AG04450 (cell line): ENCODE results near the gene LRRC32. TPM values are rescaled to one million over a fixed set of nuclear protein-coding genes. Genes with fewer than 3 reads are reported as not detected.

Experiments
- CTCF ChIA-PET: fragments of 300-600, 350-600 bp; formaldehyde crosslinking; extraction: SDS; loops from one replicate; lab custom pipeline; 2022; ENCODE audit warnings: antibody characterized with exemption, inconsistent platforms; lab: Charles Lee
- POLR2A ChIA-PET: fragments of 350-600 bp; formaldehyde crosslinking; extraction: SDS; loops from one replicate; lab custom pipeline; 2021; ENCODE audit warnings: antibody characterized with exemption, inconsistent platforms; lab: Yijun Ruan, JAX
- DNase-seq: peaks from one replicate; pipeline ENCODE4 v3.0.0-alpha.2; 2011; ENCODE audit warnings: low read depth, low spot score
- H3K27ac ChIP-seq: one replicate; pipeline ENCODE4 v1.5.1; 2012; ENCODE audit warnings: low read depth, low read length, control low read depth
- H3K27me3 ChIP-seq: one replicate; pipeline ENCODE4 v1.6.0; 2012; ENCODE audit warnings: low read length; ENCODE audit not compliant: control insufficient read depth, insufficient read depth
- H3K4me3 ChIP-seq: 2 replicates; pipeline ENCODE4 v1.5.1; 2011; ENCODE audit warnings: mild to moderate bottlenecking, low read depth, low read length, control low read depth
- H3K9me3 ChIP-seq: 2 replicates; pipeline ENCODE4 v1.5.1; 2012; ENCODE audit warnings: low read length; ENCODE audit not compliant: control insufficient read depth, insufficient read depth
- polyA plus RNA-seq: library from polyadenylated mRNA; depleted of rRNA; stranded (reverse); fragments of >200 nt; gene quantifications from 2 replicates; pipeline ENCODE4 v1.2.3, GENCODE V29; 2011
- TF ChIP-seq, protein P1 (sequence below): IDR thresholded peaks from 2 replicates; pipeline ENCODE4 v1.5.1; 2011; ENCODE audit warnings: low read depth, low read length, control low read depth, inconsistent platforms

The LRRC32 gene
- polyA plus RNA-seq, 1 experiment = 10.9 TPM

DNA sequence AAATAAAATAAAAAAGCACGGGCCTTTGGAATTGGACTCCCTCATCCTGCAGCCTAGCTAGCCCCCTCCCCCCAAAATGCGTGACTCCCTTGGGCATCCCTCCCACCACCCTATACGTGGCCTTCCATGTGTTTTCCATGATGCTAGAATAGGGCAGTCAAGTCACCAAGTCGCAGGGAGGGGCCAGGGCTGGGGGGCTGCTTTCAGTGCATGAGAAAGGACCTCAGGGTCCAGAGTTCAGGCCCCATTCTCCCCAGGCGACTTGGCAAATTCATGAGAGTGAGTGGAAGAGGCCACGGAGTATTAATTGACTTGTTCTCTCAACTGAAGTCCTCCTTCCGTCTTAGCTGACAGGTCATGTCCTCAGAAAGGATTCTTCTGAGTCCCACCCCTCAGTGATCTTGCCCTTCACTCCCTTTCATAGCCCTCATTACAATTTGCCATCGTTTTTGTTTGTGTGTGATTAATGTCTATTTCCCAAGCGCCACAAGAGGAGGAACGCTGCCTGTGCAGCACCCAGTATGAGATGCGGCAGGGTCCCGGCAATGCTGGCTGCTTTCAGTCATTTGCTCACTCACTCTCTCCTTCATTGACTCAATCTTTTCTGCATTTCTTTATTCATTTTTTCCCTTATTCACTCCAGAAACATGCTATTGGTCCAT lies 17.4 kb downstream of the LRRC32 start:
- Histone ChIP-seq H3K27me3 (peaks cover 4% of the 10 kb centered on the region), H3K9me3 (no peaks in the 10 kb centered on the region), H3K4me3 (no peak overlapping the region), H3K27ac (peak overlapping the region; percentile 97)
- CTCF ChIA-PET = interaction anchor here (1.0 kb wide), 1 partner anchor 27 kb away, joined by 3 read pairs; no protein-coding TSS in a partner anchor
- TF ChIP-seq, protein P1, sequence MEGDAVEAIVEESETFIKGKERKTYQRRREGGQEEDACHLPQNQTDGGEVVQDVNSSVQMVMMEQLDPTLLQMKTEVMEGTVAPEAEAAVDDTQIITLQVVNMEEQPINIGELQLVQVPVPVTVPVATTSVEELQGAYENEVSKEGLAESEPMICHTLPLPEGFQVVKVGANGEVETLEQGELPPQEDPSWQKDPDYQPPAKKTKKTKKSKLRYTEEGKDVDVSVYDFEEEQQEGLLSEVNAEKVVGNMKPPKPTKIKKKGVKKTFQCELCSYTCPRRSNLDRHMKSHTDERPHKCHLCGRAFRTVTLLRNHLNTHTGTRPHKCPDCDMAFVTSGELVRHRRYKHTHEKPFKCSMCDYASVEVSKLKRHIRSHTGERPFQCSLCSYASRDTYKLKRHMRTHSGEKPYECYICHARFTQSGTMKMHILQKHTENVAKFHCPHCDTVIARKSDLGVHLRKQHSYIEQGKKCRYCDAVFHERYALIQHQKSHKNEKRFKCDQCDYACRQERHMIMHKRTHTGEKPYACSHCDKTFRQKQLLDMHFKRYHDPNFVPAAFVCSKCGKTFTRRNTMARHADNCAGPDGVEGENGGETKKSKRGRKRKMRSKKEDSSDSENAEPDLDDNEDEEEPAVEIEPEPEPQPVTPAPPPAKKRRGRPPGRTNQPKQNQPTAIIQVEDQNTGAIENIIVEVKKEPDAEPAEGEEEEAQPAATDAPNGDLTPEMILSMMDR = no peak
- POLR2A ChIA-PET = interaction anchor here (1.5 to 2.6 kb wide), 3 partner anchors 17 to 55 kb away, joined by 3 to 11 read pairs (median 4); partner anchors contain the start of gene LRRC32
- DNase-seq = no peak

GRCh38 chr11:76649851-76650372 lies 20.6 kb downstream of the LRRC32 start:
- TF ChIP-seq, protein P1 = no peak
- Histone ChIP-seq H3K4me3 (no peak overlapping the region), H3K9me3 (peaks cover 5% of the 10 kb centered on the region; the same call in 1 of the 2 replicates), H3K27ac (no peak overlapping the region), H3K27me3 (peaks cover 16% of the 10 kb centered on the region)
- CTCF ChIA-PET = no interaction called here
- no peak for DNase-seq
- POLR2A ChIA-PET = no interaction called here

DNA sequence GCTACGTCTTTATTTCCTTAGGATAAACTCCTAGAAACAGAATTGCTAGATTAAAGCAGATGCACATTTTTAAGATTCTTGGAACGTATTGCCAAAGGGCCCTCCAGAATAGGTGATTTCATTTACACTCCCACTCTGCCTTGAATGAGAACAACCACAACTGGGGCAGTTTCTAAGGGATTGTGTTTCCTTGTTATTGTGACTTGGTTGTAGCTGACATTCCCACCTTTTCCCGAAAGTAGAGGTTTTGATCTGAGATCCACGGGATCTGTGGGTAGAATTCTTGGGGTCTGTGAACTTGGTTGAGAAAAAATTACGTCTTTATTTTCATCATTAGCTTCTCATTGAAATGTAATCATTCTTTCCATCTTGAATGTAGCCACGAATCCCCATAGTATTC lies 21.5 kb downstream of the LRRC32 start:
- Histone ChIP-seq H3K9me3 (peaks cover 5% of the 10 kb centered on the region; the same call in 1 of the 2 replicates), H3K4me3 (no peak overlapping the region), H3K27me3 (peaks cover 19% of the 10 kb centered on the region), H3K27ac (no peak overlapping the region)
- ChIA-PET CTCF (no interaction called here), POLR2A (no interaction called here)
- no peak for DNase-seq
- TF ChIP-seq, protein P1 = no peak

- Histone ChIP-seq H3K27ac (no peak overlapping the region), H3K9me3 (peaks cover 5% of the 10 kb centered on the region; the same call in 1 of the 2 replicates), H3K4me3 (no peak overlapping the region), H3K27me3 (peaks cover 21% of the 10 kb centered on the region)
- no peak for DNase-seq
- POLR2A ChIA-PET = no interaction called here
- CTCF ChIA-PET = no interaction called here
- TF ChIP-seq, protein P1 = no peak
Observed at GRCh38 chr11:76648061-76648460, 22.5 kb downstream of the LRRC32 start.

DNA sequence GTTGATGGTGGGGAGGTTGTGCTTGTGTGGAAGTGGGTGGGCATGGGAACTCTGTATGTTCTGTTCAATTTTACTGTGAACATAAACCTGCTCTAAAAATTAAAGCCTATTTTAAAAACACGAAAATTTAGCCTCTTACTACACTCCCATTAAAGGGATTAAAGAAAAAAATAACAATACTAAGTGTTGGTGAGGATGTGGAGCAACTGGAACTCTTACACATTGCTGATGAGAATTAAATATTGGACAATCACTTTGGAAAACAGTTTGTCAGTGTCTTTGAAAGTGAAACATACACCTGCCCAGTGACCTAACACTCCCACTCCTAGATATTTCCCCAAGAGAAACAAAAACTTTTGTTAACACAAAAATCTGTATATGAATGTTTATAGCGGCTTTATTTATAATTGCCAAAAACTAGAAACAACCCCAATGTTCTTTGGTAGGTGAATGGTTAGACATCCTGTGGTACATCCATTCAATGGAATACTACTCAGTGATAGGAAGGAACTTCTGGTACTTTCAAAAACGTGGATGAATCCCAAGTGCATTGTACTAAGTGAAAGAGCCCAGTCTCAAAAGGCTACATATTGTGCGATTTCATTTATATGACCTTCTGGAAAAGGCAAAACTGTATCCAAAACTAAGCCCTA lies 23.5 kb downstream of the LRRC32 start:
- Histone ChIP-seq H3K4me3 (no peak overlapping the region), H3K9me3 (peaks cover 5% of the 10 kb centered on the region; the same call in 1 of the 2 replicates), H3K27ac (no peak overlapping the region), H3K27me3 (peaks cover 23% of the 10 kb centered on the region)
- CTCF ChIA-PET = no interaction called here
- TF ChIP-seq, protein P1 = no peak
- POLR2A ChIA-PET = no interaction called here
- no peak for DNase-seq
